Astrocyte (in vitro differentiated cells and primary cell): ENCODE data around the gene CFAP70.

Experiments
- EZH2 ChIP-seq: IDR thresholded peaks from 2 replicates; pipeline ENCODE4 v1.6.1; 2012; ENCODE audit warnings: mild to moderate bottlenecking, low read length, inconsistent platforms; ENCODE audit not compliant: insufficient read depth
- TF ChIP-seq, protein P1 (sequence below): IDR thresholded peaks from 2 replicates; pipeline ENCODE4 v1.5.1; 2011; ENCODE audit warnings: low read depth, mild to moderate bottlenecking, inconsistent platforms, low read length, moderate library complexity; ENCODE audit not compliant: insufficient read depth

- TF ChIP-seq, protein P1, sequence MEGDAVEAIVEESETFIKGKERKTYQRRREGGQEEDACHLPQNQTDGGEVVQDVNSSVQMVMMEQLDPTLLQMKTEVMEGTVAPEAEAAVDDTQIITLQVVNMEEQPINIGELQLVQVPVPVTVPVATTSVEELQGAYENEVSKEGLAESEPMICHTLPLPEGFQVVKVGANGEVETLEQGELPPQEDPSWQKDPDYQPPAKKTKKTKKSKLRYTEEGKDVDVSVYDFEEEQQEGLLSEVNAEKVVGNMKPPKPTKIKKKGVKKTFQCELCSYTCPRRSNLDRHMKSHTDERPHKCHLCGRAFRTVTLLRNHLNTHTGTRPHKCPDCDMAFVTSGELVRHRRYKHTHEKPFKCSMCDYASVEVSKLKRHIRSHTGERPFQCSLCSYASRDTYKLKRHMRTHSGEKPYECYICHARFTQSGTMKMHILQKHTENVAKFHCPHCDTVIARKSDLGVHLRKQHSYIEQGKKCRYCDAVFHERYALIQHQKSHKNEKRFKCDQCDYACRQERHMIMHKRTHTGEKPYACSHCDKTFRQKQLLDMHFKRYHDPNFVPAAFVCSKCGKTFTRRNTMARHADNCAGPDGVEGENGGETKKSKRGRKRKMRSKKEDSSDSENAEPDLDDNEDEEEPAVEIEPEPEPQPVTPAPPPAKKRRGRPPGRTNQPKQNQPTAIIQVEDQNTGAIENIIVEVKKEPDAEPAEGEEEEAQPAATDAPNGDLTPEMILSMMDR = no peak
- TF ChIP-seq EZH2 = no peak
Observed at GRCh38 chr10:73239908-73240307, 118.8 kb downstream of the CFAP70 start.
